Lower leg skin (tissue), 3 donors: ENCODE measurements around the gene MCTP2.

Experiments
- CTCF ChIP-seq, 3 donors: fragments of 450-650 bp; IDR thresholded peaks; one replicate each; pipeline ENCODE4 v1.5.1; 2016; ENCODE audit warnings: antibody characterized with exemption in 3 of 3, mild to moderate bottlenecking in 3 of 3, moderate library complexity in 2 of 3
- POLR2A ChIP-seq, 2 donors: fragments of 450-650 bp; IDR thresholded peaks; one replicate each; pipeline ENCODE4 v1.6.1; 2016 to 2017; ENCODE audit warnings: antibody characterized with exemption in 2 of 2, mild to moderate bottlenecking in 1 of 2, moderate library complexity in 1 of 2

- no peak for TF ChIP-seq CTCF (IDR thresholded peaks at IDR 0.05)
- TF ChIP-seq POLR2A (IDR thresholded peaks at IDR 0.05), result no peak
Measured at GRCh38 chr15:94262201-94262600, 30.8 kb downstream of the MCTP2 start.
